DND-41 (cell line): Measurements from ENCODE around the gene ANXA2.

Experiments
- ATAC-seq: fragments of 200-7000 bp; cut with Tn5 transposase; 3 replicates; pipeline ENCODE4 v1.9.1; 2021; ENCODE audit warnings: low read depth; ENCODE audit not compliant: insufficient read depth
- DNase-seq: peaks from one replicate; pipeline ENCODE4 v3.0.0-alpha.2; 2020
- H2AFZ ChIP-seq: 2 replicates; pipeline ENCODE4 v1.6.0; 2012; ENCODE audit warnings: low read depth, low read length
- H3K27ac ChIP-seq: 2 replicates; pipeline ENCODE4 v1.5.1; 2012; ENCODE audit warnings: low read length, inconsistent platforms
- H3K27me3 ChIP-seq: fragments of 200-600 bp; sonication (generic); 2 replicates; pipeline ENCODE4 v1.6.0; 2012; ENCODE audit warnings: low read length, mild to moderate bottlenecking, inconsistent platforms; ENCODE audit not compliant: insufficient read depth, poor library complexity
- H3K36me3 ChIP-seq: 2 replicates; pipeline ENCODE4 v1.5.1; 2012; ENCODE audit warnings: low read length, inconsistent platforms; ENCODE audit not compliant: insufficient read depth
- H3K4me1 ChIP-seq: 2 replicates; pipeline ENCODE4 v1.5.1; 2012; ENCODE audit warnings: mild to moderate bottlenecking, low read length; ENCODE audit not compliant: insufficient read depth
- H3K4me2 ChIP-seq: 2 replicates; pipeline ENCODE4 v1.6.0; 2012; ENCODE audit warnings: mild to moderate bottlenecking, moderate library complexity, low read length, inconsistent platforms; ENCODE audit not compliant: insufficient read depth
- H3K4me3 ChIP-seq, 2 experiments: fragments of 200-600 bp in 1 of 2; shearing (Covaris generic) in 1 of 2; 2 replicates each; pipeline ENCODE4 v1.5.1; 2012 to 2016; ENCODE audit warnings: inconsistent platforms in 2 of 2, low read length in 2 of 2, mild to moderate bottlenecking in 2 of 2, low read depth in 1 of 2, moderate library complexity in 1 of 2
- H3K79me2 ChIP-seq: 2 replicates; pipeline ENCODE4 v1.6.0; 2012; ENCODE audit warnings: low read length, inconsistent platforms; ENCODE audit not compliant: insufficient read depth
- H3K9ac ChIP-seq: 2 replicates; pipeline ENCODE4 v1.6.0; 2012; ENCODE audit warnings: low read depth, mild to moderate bottlenecking, inconsistent platforms, low read length, moderate library complexity
- H3K9me3 ChIP-seq: 2 replicates; pipeline ENCODE4 v1.5.1; 2012; ENCODE audit warnings: low read length, moderate library complexity, mild to moderate bottlenecking, inconsistent platforms; ENCODE audit not compliant: insufficient read depth, severe bottlenecking
- H4K20me1 ChIP-seq: 2 replicates; pipeline ENCODE4 v1.6.0; 2012; ENCODE audit warnings: low read length; ENCODE audit not compliant: insufficient read depth
- EZH2 ChIP-seq: IDR thresholded peaks from 3 replicates; pipeline ENCODE4 v1.6.1; 2012; ENCODE audit warnings: borderline replicate concordance, low read depth, mild to moderate bottlenecking, moderate library complexity, low read length, inconsistent platforms; ENCODE audit not compliant: severe bottlenecking
- TF ChIP-seq, protein P1 (sequence below): IDR thresholded peaks from 2 replicates; pipeline ENCODE4 v1.5.1; 2012; ENCODE audit warnings: borderline replicate concordance, low read length, moderate library complexity, mild to moderate bottlenecking; ENCODE audit not compliant: poor library complexity, severe bottlenecking; ENCODE audit errors: extremely low read depth

The ANXA2 gene

DNA sequence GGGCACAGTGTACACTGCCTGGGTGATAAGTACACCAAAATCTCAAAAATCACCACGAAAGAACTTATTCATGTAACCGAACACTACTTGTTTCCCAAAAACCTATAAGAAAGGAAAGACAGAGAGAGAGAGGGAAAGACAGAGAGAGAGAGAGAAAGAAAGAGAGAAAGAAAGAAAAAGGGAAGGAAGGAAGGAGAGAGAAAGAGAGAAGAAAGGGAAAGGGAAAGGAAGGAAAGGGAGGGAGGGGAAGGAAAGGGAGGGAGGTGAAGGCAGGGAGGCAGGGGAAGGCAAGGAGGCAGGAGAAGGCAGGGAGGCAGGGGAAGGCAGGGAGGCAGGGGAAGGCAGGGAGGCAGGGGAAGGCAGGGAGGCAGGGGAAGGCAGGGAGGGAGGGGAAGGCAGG lies 48.2 kb downstream of the ANXA2 start:
- Histone ChIP-seq H3K27ac (no peak overlapping the region), H3K9ac (no peak overlapping the region), H3K4me1 (no peaks in the 10 kb centered on the region), H3K79me2 (no peaks in the 10 kb centered on the region), H3K27me3 (peaks cover 3% of the 10 kb centered on the region), H3K4me2 (no peak overlapping the region), H3K36me3 (no peaks in the 10 kb centered on the region), H3K4me3 (no peak overlapping the region), H4K20me1 (no peaks in the 10 kb centered on the region), H3K9me3 (no peaks in the 10 kb centered on the region), H2AFZ (no peak overlapping the region)
- TF ChIP-seq EZH2, result no peak
- TF ChIP-seq, protein P1, sequence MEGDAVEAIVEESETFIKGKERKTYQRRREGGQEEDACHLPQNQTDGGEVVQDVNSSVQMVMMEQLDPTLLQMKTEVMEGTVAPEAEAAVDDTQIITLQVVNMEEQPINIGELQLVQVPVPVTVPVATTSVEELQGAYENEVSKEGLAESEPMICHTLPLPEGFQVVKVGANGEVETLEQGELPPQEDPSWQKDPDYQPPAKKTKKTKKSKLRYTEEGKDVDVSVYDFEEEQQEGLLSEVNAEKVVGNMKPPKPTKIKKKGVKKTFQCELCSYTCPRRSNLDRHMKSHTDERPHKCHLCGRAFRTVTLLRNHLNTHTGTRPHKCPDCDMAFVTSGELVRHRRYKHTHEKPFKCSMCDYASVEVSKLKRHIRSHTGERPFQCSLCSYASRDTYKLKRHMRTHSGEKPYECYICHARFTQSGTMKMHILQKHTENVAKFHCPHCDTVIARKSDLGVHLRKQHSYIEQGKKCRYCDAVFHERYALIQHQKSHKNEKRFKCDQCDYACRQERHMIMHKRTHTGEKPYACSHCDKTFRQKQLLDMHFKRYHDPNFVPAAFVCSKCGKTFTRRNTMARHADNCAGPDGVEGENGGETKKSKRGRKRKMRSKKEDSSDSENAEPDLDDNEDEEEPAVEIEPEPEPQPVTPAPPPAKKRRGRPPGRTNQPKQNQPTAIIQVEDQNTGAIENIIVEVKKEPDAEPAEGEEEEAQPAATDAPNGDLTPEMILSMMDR, result no peak
- ATAC-seq, result no peak
- DNase-seq, result no peak

DNA sequence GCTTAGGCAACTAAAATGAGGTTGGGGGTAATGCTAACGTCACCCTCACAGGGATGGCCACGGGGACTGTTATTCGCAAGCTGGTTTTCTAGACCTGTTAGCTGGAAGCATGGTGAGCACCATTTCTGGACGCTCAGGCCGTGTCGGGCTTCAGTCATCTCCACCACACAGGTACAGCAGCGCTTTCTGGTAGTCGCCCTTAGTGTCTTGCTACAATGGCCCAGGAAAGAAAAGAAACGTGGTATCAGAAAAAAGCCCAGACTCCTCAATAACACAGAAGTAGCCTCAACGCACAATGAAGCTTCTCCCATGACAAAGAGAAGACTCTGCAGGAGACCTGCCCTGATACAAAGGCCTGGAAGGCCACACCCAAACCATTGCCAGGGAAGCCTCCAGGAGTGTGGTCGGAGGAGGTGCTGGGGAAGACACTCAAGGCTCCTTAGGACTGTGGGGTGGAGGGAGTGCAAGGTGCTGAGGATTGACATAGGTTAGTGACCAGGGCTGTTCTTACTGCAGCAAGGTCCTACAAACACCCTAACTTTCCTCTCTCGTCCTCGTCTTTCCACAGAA lies 50.2 kb downstream of the ANXA2 start:
- Histone ChIP-seq H3K4me1 (no peaks in the 10 kb centered on the region), H3K4me2 (no peak overlapping the region), H3K79me2 (no peaks in the 10 kb centered on the region), H3K27ac (no peak overlapping the region), H3K9me3 (no peaks in the 10 kb centered on the region), H3K4me3 (no peak overlapping the region), H3K27me3 (peaks cover 3% of the 10 kb centered on the region), H2AFZ (no peak overlapping the region), H4K20me1 (no peaks in the 10 kb centered on the region), H3K9ac (no peak overlapping the region), H3K36me3 (no peaks in the 10 kb centered on the region)
- ATAC-seq (no peak), DNase-seq (no peak)
- TF ChIP-seq, protein P1, result no peak
- TF ChIP-seq EZH2, result no peak

DNA sequence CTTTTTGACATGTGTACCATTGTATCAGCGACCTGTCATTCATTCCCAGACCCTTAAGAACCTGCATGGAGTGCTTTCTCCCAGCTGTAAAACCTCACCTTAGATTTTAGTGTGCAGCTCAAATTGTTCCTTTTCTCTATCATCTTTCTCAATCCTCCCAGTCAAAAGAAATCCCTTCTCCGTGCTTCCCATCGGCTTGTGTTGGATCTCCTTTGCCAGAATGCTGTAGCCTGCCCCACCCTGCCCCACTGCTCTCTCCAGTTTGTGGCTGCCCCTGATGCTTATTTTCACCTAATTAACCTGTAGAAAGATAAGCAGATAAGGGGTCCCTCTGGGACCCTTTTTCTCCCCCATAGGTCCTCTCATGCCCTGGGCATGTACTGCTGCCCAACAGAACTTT lies 51.1 kb downstream of the ANXA2 start:
- Histone ChIP-seq H3K9me3 (no peaks in the 10 kb centered on the region), H3K4me1 (no peaks in the 10 kb centered on the region), H3K4me3 (no peak overlapping the region), H3K27ac (no peak overlapping the region), H4K20me1 (no peaks in the 10 kb centered on the region), H3K9ac (no peak overlapping the region), H3K4me2 (no peak overlapping the region), H2AFZ (no peak overlapping the region), H3K36me3 (no peaks in the 10 kb centered on the region), H3K79me2 (no peaks in the 10 kb centered on the region), H3K27me3 (peaks cover 3% of the 10 kb centered on the region)
- no peak for ATAC-seq
- no peak for DNase-seq
- no peak for TF ChIP-seq EZH2
- TF ChIP-seq, protein P1, result no peak

DNA sequence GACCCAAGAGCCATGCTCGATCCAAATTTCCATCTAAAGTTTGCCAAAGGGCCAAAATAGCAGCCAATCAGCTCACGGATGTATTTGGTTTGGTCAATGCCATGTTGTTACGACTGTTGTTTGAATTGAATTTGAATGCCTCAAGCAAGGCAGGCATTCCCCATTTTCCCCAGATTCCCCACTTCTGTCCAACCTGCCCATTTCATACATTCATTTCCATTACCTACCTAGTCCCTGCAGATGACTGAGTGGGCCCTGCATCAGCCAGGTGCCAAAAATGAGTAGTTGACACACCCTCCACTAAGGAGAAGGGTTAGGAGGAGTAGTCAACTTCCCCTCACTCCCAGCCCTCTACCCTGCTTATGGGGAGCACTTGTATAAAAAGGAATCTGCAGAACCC lies 51.7 kb downstream of the ANXA2 start:
- no peak overlapping the region for H3K9ac ChIP-seq
- H4K20me1 ChIP-seq, result no peaks in the 10 kb centered on the region
- H3K27me3 ChIP-seq, result peaks cover 3% of the 10 kb centered on the region
- H2AFZ ChIP-seq, result no peak overlapping the region
- no peaks in the 10 kb centered on the region for H3K4me1 ChIP-seq
- H3K9me3 ChIP-seq, result no peaks in the 10 kb centered on the region
- H3K4me2 ChIP-seq, result no peak overlapping the region
- H3K79me2 ChIP-seq, result no peaks in the 10 kb centered on the region
- DNase-seq (no peak), ATAC-seq (no peak)
- H3K27ac ChIP-seq, result no peak overlapping the region
- no peak overlapping the region for H3K4me3 ChIP-seq
- no peaks in the 10 kb centered on the region for H3K36me3 ChIP-seq
- TF ChIP-seq, protein P1, result no peak
- TF ChIP-seq EZH2, result no peak
